Right lung (tissue), 5 donors: Measurements from ENCODE around the gene PAFAH1B2. TPM values are rescaled to one million over a fixed set of nuclear protein-coding genes. Genes with fewer than 3 reads are reported as not detected.
"Not testable (repeated sequence)": the region's sequence is repeated elsewhere in the genome, so short reads cannot be mapped to it uniquely, and the experiment has no call there.

Source experiments
- DNase-seq, 2 donors: peaks; one replicate each; pipeline ENCODE4 v3.0.0-alpha.2; 2013
- polyA plus RNA-seq, 5 donors: library from polyadenylated mRNA; unstranded; fragments of 120-200 nt; gene quantifications; one replicate each; pipeline versions ENCODE4 v1.2.1 to v1.2.3, GENCODE V29; 2013; ENCODE audit warnings: inconsistent platforms in 1 of 5, low replicate concordance in 1 of 5; ENCODE audit not compliant: insufficient read length in 5 of 5, insufficient read depth in 1 of 5

The PAFAH1B2 gene
- polyA plus RNA-seq, 5 donors, result 48.3 to 70.6 (median 65.0) TPM

- no peak for DNase-seq
Observed at GRCh38 chr11:117122556-117122955, 21.5 kb upstream of the PAFAH1B2 start.

- no peak for DNase-seq
Observed at GRCh38 chr11:117126223-117126965, 17.7 kb upstream of the PAFAH1B2 start.

GRCh38 chr11:117127171-117127901, 16.8 kb upstream of the PAFAH1B2 start:
- DNase-seq, result no peak

- no peak for DNase-seq
Observed at GRCh38 chr11:117128289-117128688, 15.8 kb upstream of the PAFAH1B2 start.

GRCh38 chr11:117130396-117130795, 13.7 kb upstream of the PAFAH1B2 start:
- not testable (repeated sequence) for DNase-seq

- no peak for DNase-seq
Observed at GRCh38 chr11:117130879-117131278, 13.2 kb upstream of the PAFAH1B2 start.

- DNase-seq, result no peak
Observed at GRCh38 chr11:117134431-117134830, 9.7 kb upstream of the PAFAH1B2 start.

GRCh38 chr11:117134979-117135378, 9.1 kb upstream of the PAFAH1B2 start:
- not testable (repeated sequence) for DNase-seq

GRCh38 chr11:117137223-117138086, 6.6 kb upstream of the PAFAH1B2 start:
- DNase-seq, result not testable (repeated sequence)

- peak; percentile 45 to 53 for DNase-seq
Observed at GRCh38 chr11:117143390-117143789, 697 bp upstream of the PAFAH1B2 start.

GRCh38 chr11:117144477-117145392, 648 bp downstream of the PAFAH1B2 start:
- DNase-seq, result peak in 1 of 2 donors; percentile 20

- no peak for DNase-seq
Observed at GRCh38 chr11:117145393-117145761, 1.3 kb downstream of the PAFAH1B2 start.

GRCh38 chr11:117146521-117146920, 2.4 kb downstream of the PAFAH1B2 start:
- DNase-seq, result no peak

- DNase-seq, result no peak
Observed at GRCh38 chr11:117152066-117152465, 8.0 kb downstream of the PAFAH1B2 start.

- no peak for DNase-seq
Observed at GRCh38 chr11:117154468-117154867, 10.4 kb downstream of the PAFAH1B2 start.

GRCh38 chr11:117157507-117157906, 13.4 kb downstream of the PAFAH1B2 start:
- DNase-seq, result no peak

- DNase-seq, result no peak
Observed at GRCh38 chr11:117159892-117160291, 15.8 kb downstream of the PAFAH1B2 start.

GRCh38 chr11:117160826-117161225, 16.7 kb downstream of the PAFAH1B2 start:
- DNase-seq, result no peak

- no peak for DNase-seq
Observed at GRCh38 chr11:117166491-117166890, 22.4 kb downstream of the PAFAH1B2 start.

- DNase-seq, result no peak
Observed at GRCh38 chr11:117169736-117170135, 25.6 kb downstream of the PAFAH1B2 start.

GRCh38 chr11:117170210-117170609, 26.1 kb downstream of the PAFAH1B2 start:
- no peak for DNase-seq
